GM12878 (cell line): ENCODE data around the gene ASTN1. TPM values are rescaled to one million over a fixed set of nuclear protein-coding genes. Genes with fewer than 3 reads are reported as not detected.

Experiments used
- ATAC-seq: fragments of 200-7000 bp; cut with Tn5 transposase; 3 replicates; pipeline ENCODE4 v1.9.1; 2020; ENCODE audit warnings: mild to moderate bottlenecking, moderate library complexity
- BruUV-seq: library from RNA; stranded (reverse); fragments of 400-500 nt; replicated peaks from 2 replicates; lab custom pipeline; 2021; lab: Mats Ljungman, UMichigan
- CTCF ChIA-PET: fragments of 300-600 bp; sonication (Branson Sonifier 250); formaldehyde crosslinking; extraction: SDS; loops from one replicate; lab custom pipeline; 2021; ENCODE audit warnings: inconsistent platforms; lab: Yijun Ruan, JAX
- POLR2A ChIA-PET: fragments of 350-600 bp; formaldehyde crosslinking; extraction: SDS; loops from one replicate; lab custom pipeline; 2021; ENCODE audit warnings: inconsistent platforms; lab: Charles Lee
- RAD21 ChIA-PET: fragments of 300-600 bp; sonication (Branson Sonifier 250); formaldehyde crosslinking; loops from one replicate; lab custom pipeline; 2023; ENCODE audit warnings: antibody characterized with exemption; ENCODE audit not compliant: unreplicated experiment; lab: Charles Lee
- SMC1A ChIA-PET: fragments of 300-600 bp; sonication (Branson Sonifier 250); formaldehyde crosslinking; loops from one replicate; lab custom pipeline; 2023; ENCODE audit not compliant: unreplicated experiment, uncharacterized antibody; lab: Charles Lee
- DNase-seq: peaks from one replicate; pipeline ENCODE4 v3.0.0-alpha.2; 2011; ENCODE audit warnings: low read depth, low spot score
- FAIRE-seq: peaks from 3 replicates; lab custom pipeline; 2011; peaks lifted over from hg19 to GRCh38; lab: Jason Lieb, UNC
- H2AFZ ChIP-seq: 2 replicates; pipeline ENCODE4 v1.6.0; 2011; ENCODE audit warnings: low read depth, low read length, control low read depth; ENCODE audit not compliant: control insufficient read depth
- H3K27ac ChIP-seq: 2 replicates; pipeline ENCODE4 v1.5.1; 2011; ENCODE audit warnings: control low read depth; ENCODE audit not compliant: control insufficient read depth, insufficient read depth
- H3K27me3 ChIP-seq, 2 experiments: replicated peaks in 1 of 2; 2 replicates each; pipeline versions ENCODE4 v1.6.0 to v1.6.1; 2011; ENCODE audit warnings: low read length in 1 of 2; ENCODE audit not compliant: control insufficient read depth in 2 of 2, insufficient read depth in 2 of 2
- H3K36me3 ChIP-seq, 2 experiments: 2 replicates each; pipeline ENCODE4 v1.5.1; 2011; ENCODE audit warnings: low read length in 1 of 2; ENCODE audit not compliant: control insufficient read depth in 2 of 2, insufficient read depth in 2 of 2
- H3K4me1 ChIP-seq: 2 replicates; pipeline ENCODE4 v1.6.1; 2011; ENCODE audit warnings: mild to moderate bottlenecking, low read length, moderate library complexity, mixed read lengths; ENCODE audit not compliant: control insufficient read depth, insufficient read depth
- H3K4me2 ChIP-seq: 2 replicates; pipeline ENCODE4 v1.6.0; 2011; ENCODE audit warnings: control low read depth; ENCODE audit not compliant: control insufficient read depth, insufficient read depth
- H3K4me3 ChIP-seq: fragments of 200-600 bp; sonication (generic); 2 replicates; pipeline ENCODE4 v1.5.1; 2016
- H3K79me2 ChIP-seq: 2 replicates; pipeline ENCODE4 v1.6.0; 2011; ENCODE audit warnings: low read length; ENCODE audit not compliant: control insufficient read depth, insufficient read depth
- H3K9ac ChIP-seq: 2 replicates; pipeline ENCODE4 v1.8.0; 2011; ENCODE audit warnings: low read length, control low read depth, mixed read lengths; ENCODE audit not compliant: control insufficient read depth, insufficient read depth
- H3K9me3 ChIP-seq: replicated peaks from 3 replicates; pipeline ENCODE4 v1.5.1; 2011; ENCODE audit warnings: mild to moderate bottlenecking, low read length; ENCODE audit not compliant: control insufficient read depth, insufficient read depth
- H4K20me1 ChIP-seq: 2 replicates; pipeline ENCODE4 v1.6.0; 2011; ENCODE audit not compliant: control insufficient read depth, insufficient read depth
- ATF7 ChIP-seq: fragments of 450-650 bp; IDR thresholded peaks from 2 replicates; pipeline ENCODE4 v1.6.1; 2016; ENCODE audit warnings: low read depth, mild to moderate bottlenecking
- CHD4 ChIP-seq: fragments of 200-600 bp; sonication (generic); IDR thresholded peaks from 2 replicates; pipeline ENCODE4 v1.6.1; 2016; ENCODE audit warnings: mild to moderate bottlenecking
- FOS ChIP-seq: IDR thresholded peaks from 3 replicates; pipeline ENCODE4 v1.6.1; 2011; ENCODE audit warnings: borderline replicate concordance; ENCODE audit not compliant: insufficient read length; ENCODE audit errors: extremely low read depth
- FOXM1 ChIP-seq: IDR thresholded peaks from 2 replicates; pipeline ENCODE4 v1.6.1; 2012; ENCODE audit warnings: low read depth, mild to moderate bottlenecking, inconsistent platforms, low read length, moderate library complexity
- HCFC1 ChIP-seq: fragments of 150-350 bp; IDR thresholded peaks from 2 replicates; pipeline ENCODE4 v1.6.1; 2014; ENCODE audit warnings: low read length
- RELA ChIP-seq: fragments of 450-650 bp; IDR thresholded peaks from 2 replicates; pipeline ENCODE4 v1.8.0; 2014; ENCODE audit warnings: borderline replicate concordance; ENCODE audit not compliant: partially characterized antibody
- SMARCA5 ChIP-seq: fragments of 450-650 bp; IDR thresholded peaks from 2 replicates; pipeline ENCODE4 v1.6.1; 2017; ENCODE audit warnings: mild to moderate bottlenecking
- TCF7 ChIP-seq: IDR thresholded peaks from 2 replicates; pipeline ENCODE4 v1.6.1; 2014; ENCODE audit warnings: antibody characterized with exemption, borderline replicate concordance
- WRNIP1 ChIP-seq: IDR thresholded peaks from 2 replicates; pipeline ENCODE4 v1.6.1; 2011; ENCODE audit warnings: low read depth, low read length, improper control_type of control experiment, borderline replicate concordance
- WGBS: methylation state at CpG from one replicate; pipeline ENCODE4 v1.1.6; 2016; ENCODE audit warnings: low lambda C conversion rate; ENCODE audit not compliant: insufficient replicate concordance, insufficient coverage; ENCODE audit errors: missing lambda C conversion rate; 5-methylcytosine and 5-hydroxymethylcytosine counted together
- in situ Hi-C: fragments of 300-500 bp; cut with MboI; formaldehyde crosslinking; loops from 9 replicates; pipeline ENCODE4 v1.14.3; 2018; ENCODE audit warnings: mixed read lengths
- intact Hi-C: fragments of 100-400 bp; cut with micrococcal nuclease; formaldehyde crosslinking; loops from one replicate; pipeline ENCODE4 v1.14.2; 2022; ENCODE audit not compliant: unreplicated experiment
- polyA plus RNA-seq, 11 experiments: library from polyadenylated mRNA; depleted of rRNA in 4 of 11; unstranded in 6 of 11; stranded (reverse) in 5 of 11; fragments of >200 nt; fragmentation: Nextera tagmentation in 4 of 11; fragmentation: Illumina TruSeq in 1 of 11; extraction: Ambion mirVana in 4 of 11; extraction: Trizol in 1 of 11; gene quantifications; 1 replicate in 1 of 11; 2 replicates in 10 of 11; pipeline versions ENCODE4 v1.2.1 to v1.2.3, GENCODE V29; 2011 to 2016; ENCODE audit warnings: inconsistent platforms in 2 of 11, missing spikeins in 2 of 11, low read depth in 1 of 11
- total RNA-seq, 4 experiments: library from RNA; depleted of rRNA in 3 of 4; stranded (reverse); fragments of >200 nt in 3 of 4; fragmentation: Illumina TruSeq in 1 of 4; extraction: Trizol in 1 of 4; gene quantifications; 2 replicates each; pipeline versions ENCODE4 v1.2.1 to v1.2.3, GENCODE V29; 2013 to 2021
- TF ChIP-seq, protein P1 (sequence below): fragments of 450-650 bp; IDR thresholded peaks from 2 replicates; pipeline ENCODE4 v1.6.1; 2016; ENCODE audit warnings: mild to moderate bottlenecking
- TF ChIP-seq, protein P2 (sequence below): IDR thresholded peaks from 2 replicates; pipeline ENCODE4 v1.6.1; 2011; ENCODE audit warnings: low read depth, mild to moderate bottlenecking, low read length, moderate library complexity, borderline replicate concordance; ENCODE audit errors: extremely low read depth

The ASTN1 gene
- total and polyA plus RNA-seq, 10 of the 15 experiments (the other 5 are each of a cell fraction or from before 2014, with no cell fraction given): 0.04 TPM; not detected in 9

DNA sequence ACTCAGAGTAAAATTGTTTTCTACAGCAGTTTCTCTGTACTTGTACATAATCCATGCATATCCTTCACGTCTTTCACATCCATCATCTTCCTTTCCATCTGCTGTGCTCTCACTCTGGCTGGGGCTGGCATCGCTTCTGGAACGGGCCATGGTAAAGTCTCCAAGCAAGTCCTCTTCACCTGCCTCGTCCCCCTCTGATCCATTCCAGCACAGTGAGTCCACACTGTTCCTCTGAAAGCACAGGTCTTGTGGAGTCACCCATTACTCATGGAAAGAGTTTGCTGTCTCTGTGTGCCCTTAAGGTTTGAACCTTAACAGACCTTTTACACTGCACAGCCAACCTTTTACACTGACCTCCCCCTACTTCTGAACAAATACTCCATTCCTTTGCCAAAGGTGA is 313.6 kb downstream of the ASTN1 start (continued):
- TF ChIP-seq ATF7 (no peak), FOS (no peak), FOXM1 (no peak)

DNA sequence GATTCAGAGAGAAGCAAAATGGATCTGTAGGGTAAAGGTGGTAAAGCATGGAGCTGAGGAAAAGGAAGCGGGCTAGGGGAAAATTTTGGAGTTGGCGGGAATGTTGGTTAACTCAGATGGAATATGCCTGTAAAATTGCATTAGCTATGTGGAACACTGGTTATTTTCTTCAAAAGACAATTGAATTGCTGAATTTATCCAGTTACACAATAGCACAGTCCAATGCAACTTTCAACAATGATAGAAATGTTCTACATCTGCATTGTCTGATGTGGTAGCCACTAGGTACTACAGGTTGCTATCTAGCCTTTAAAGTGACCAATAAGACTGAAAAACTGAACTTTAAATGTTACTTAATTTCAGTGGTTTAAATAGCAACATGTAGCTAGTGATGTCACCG is 315.2 kb downstream of the ASTN1 start:
- no peaks in the 10 kb centered on the region for H4K20me1 ChIP-seq
- H3K36me3 ChIP-seq: no peaks in the 10 kb centered on the region
- no peak for DNase-seq
- ATAC-seq: no peak
- H3K79me2 ChIP-seq: no peaks in the 10 kb centered on the region
- POLR2A ChIA-PET: no interaction called here
- H3K4me1 ChIP-seq: no peaks in the 10 kb centered on the region
- H3K4me2 ChIP-seq: no peak overlapping the region
- CTCF ChIA-PET: interaction anchor here (0.7 kb wide), 1 partner anchor 495 kb away, joined by 4 read pairs; no protein-coding TSS in a partner anchor
- WGBS: 39% methylated on average over 3 of the region's 3 CpGs
- TF ChIP-seq TCF7 (no peak), CHD4 (no peak), SMARCA5 (no peak), WRNIP1 (no peak), RELA (no peak), HCFC1 (no peak), FOXM1 (no peak)
- TF ChIP-seq, protein P1, sequence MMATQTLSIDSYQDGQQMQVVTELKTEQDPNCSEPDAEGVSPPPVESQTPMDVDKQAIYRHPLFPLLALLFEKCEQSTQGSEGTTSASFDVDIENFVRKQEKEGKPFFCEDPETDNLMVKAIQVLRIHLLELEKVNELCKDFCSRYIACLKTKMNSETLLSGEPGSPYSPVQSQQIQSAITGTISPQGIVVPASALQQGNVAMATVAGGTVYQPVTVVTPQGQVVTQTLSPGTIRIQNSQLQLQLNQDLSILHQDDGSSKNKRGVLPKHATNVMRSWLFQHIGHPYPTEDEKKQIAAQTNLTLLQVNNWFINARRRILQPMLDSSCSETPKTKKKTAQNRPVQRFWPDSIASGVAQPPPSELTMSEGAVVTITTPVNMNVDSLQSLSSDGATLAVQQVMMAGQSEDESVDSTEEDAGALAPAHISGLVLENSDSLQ: no peak
- TF ChIP-seq, protein P2, sequence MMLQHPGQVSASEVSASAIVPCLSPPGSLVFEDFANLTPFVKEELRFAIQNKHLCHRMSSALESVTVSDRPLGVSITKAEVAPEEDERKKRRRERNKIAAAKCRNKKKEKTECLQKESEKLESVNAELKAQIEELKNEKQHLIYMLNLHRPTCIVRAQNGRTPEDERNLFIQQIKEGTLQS: no peak
- TF ChIP-seq, all 136 proteins: peak for 0
- Histone ChIP-seq H3K9me3 (no peaks in the 10 kb centered on the region), H3K27ac (no peak overlapping the region), H3K27me3 (no peaks in the 10 kb centered on the region), H3K4me3 (no peak overlapping the region), H3K9ac (no peak overlapping the region), H2AFZ (no peak overlapping the region)
- ChIA-PET SMC1A (no interaction called here), RAD21 (no interaction called here)
- intact Hi-C loops: no loop called here
- BruUV-seq: no TSS peak
- FAIRE-seq: no peak
- in situ Hi-C loops: no loop called here
